ENCODE data around the gene KANSL1L.

GRCh38 chr2:210174086-210174485 lies 2.9 kb upstream of the KANSL1L start:
- TF ChIP-seq EZH2 (IDR thresholded peaks at IDR 0.05) (no peak), POLR2AphosphoS5 (IDR thresholded peaks at IDR 0.05; ENCODE audit: borderline replicate concordance, low read depth, low read length) (no peak)

All from SK-N-MC (cell line).